ENCODE measurements around the gene CAT.

The CAT gene

GRCh38 chr11:34493926-34494595 is 55.3 kb downstream of the CAT start:
- TF ChIP-seq CTCF (IDR thresholded peaks at IDR 0.05; ENCODE audit: insufficient read depth, low read length) (no peak), REST (IDR thresholded peaks at IDR 0.05; ENCODE audit: insufficient replicate concordance, low read depth) (no peak), SPI1 (IDR thresholded peaks at IDR 0.05; ENCODE audit: borderline replicate concordance, low read depth) (no peak), POLR2AphosphoS5 (IDR thresholded peaks at IDR 0.05; ENCODE audit: low read depth) (no peak), GABPA (IDR thresholded peaks at IDR 0.05; ENCODE audit: low read depth) (no peak)

GRCh38 chr11:34495239-34495723 is 56.5 kb downstream of the CAT start:
- DNase-seq (ENCODE audit: low read depth in 1 of 2, low spot score in 1 of 2), result no peak
- TF ChIP-seq SPI1 (IDR thresholded peaks at IDR 0.05; ENCODE audit: borderline replicate concordance, low read depth) (no peak), CTCF (IDR thresholded peaks at IDR 0.05; ENCODE audit: insufficient read depth, low read length) (no peak), REST (IDR thresholded peaks at IDR 0.05; ENCODE audit: insufficient replicate concordance, low read depth) (no peak), POLR2AphosphoS5 (IDR thresholded peaks at IDR 0.05; ENCODE audit: low read depth) (no peak)
- Histone ChIP-seq H3K4me3 (replicated peaks; ENCODE audit: insufficient read depth, low read length) (no peak overlapping the region), H3K27me3 (ENCODE audit: insufficient read depth, poor library complexity, severe bottlenecking) (no peaks in the 10 kb centered on the region), H3K27ac (replicated peaks) (no peak overlapping the region)

More at GRCh38 chr11:34493926-34494595, 55.3 kb downstream of the CAT start:
- Histone ChIP-seq H3K4me3 (replicated peaks; ENCODE audit: insufficient read depth, low read length) (no peak overlapping the region), H3K27ac (replicated peaks) (no peak overlapping the region), H3K27me3 (ENCODE audit: insufficient read depth, poor library complexity, severe bottlenecking) (no peaks in the 10 kb centered on the region)
- DNase-seq (ENCODE audit: low read depth in 1 of 2, low spot score in 1 of 2), result no peak

- Histone ChIP-seq H3K27ac (replicated peaks) (no peak overlapping the region), H3K4me3 (replicated peaks; ENCODE audit: insufficient read depth, low read length) (no peak overlapping the region), H3K27me3 (ENCODE audit: insufficient read depth, poor library complexity, severe bottlenecking) (no peaks in the 10 kb centered on the region)
- no peak for TF ChIP-seq SPI1 (IDR thresholded peaks at IDR 0.05; ENCODE audit: borderline replicate concordance, low read depth)
- TF ChIP-seq POLR2AphosphoS5 (IDR thresholded peaks at IDR 0.05; ENCODE audit: low read depth), result no peak
- TF ChIP-seq REST (IDR thresholded peaks at IDR 0.05; ENCODE audit: insufficient replicate concordance, low read depth), result no peak
- DNase-seq (ENCODE audit: low read depth in 1 of 2, low spot score in 1 of 2), result no peak
Observed at GRCh38 chr11:34495724-34496377, 57.1 kb downstream of the CAT start.
